Mammary epithelial cell (primary cell): ENCODE data around the gene KPNB1.
"Not testable (repeated sequence)": the region's sequence is repeated elsewhere in the genome, so short reads cannot be mapped to it uniquely, and the experiment has no call there.

Experiments used
- EZH2 ChIP-seq: IDR thresholded peaks from 2 replicates; pipeline ENCODE4 v1.6.1; 2012; ENCODE audit warnings: low read length, inconsistent platforms, borderline replicate concordance
- TF ChIP-seq, protein P1 (sequence below), 2 donors: IDR thresholded peaks in 1 of 2; conservative IDR thresholded peaks in 1 of 2; 2 replicates each; pipeline ENCODE4 v1.5.1; 2011 to 2012; ENCODE audit warnings: inconsistent platforms in 2 of 2, low read length in 2 of 2, mild to moderate bottlenecking in 2 of 2, control low read depth in 1 of 2, low read depth in 1 of 2; ENCODE audit not compliant: insufficient read depth in 1 of 2; ENCODE audit errors: extremely low read depth in 1 of 2

DNA sequence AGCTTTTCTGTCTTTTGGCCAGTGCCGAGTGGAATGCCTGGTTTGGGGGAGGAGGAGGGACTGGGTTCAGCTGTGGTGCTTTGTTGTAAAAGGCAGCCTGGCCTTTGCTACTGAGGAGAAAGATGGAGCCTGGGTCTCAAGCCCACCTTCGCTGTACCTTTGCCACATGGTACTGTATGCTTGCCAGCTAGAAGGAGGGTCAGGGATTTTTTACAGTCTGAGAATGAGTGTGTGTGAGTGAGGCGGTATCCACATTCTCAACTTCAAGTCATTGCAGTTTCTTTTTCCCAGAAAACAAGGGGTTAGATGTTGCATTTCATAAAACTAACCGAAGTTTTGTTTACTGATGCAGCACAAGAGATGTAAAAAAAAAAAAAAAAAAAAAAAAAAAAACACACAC, 33.0 kb downstream of the KPNB1 start:
- TF ChIP-seq, protein P1, sequence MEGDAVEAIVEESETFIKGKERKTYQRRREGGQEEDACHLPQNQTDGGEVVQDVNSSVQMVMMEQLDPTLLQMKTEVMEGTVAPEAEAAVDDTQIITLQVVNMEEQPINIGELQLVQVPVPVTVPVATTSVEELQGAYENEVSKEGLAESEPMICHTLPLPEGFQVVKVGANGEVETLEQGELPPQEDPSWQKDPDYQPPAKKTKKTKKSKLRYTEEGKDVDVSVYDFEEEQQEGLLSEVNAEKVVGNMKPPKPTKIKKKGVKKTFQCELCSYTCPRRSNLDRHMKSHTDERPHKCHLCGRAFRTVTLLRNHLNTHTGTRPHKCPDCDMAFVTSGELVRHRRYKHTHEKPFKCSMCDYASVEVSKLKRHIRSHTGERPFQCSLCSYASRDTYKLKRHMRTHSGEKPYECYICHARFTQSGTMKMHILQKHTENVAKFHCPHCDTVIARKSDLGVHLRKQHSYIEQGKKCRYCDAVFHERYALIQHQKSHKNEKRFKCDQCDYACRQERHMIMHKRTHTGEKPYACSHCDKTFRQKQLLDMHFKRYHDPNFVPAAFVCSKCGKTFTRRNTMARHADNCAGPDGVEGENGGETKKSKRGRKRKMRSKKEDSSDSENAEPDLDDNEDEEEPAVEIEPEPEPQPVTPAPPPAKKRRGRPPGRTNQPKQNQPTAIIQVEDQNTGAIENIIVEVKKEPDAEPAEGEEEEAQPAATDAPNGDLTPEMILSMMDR (conservative IDR thresholded peaks at IDR 0.05 in 1 of 2, IDR thresholded peaks at IDR 0.05 in 1 of 2; ENCODE audit: extremely low read depth in 1 of 2, insufficient read depth in 1 of 2, low read depth in 1 of 2, low read length in 2 of 2), result not testable (repeated sequence)
- TF ChIP-seq EZH2, result not testable (repeated sequence)
